ENCODE results near the gene OGG1.

The OGG1 gene

GRCh38 chr3:9729419-9729818, 20.3 kb upstream of the OGG1 start:
- DNase-seq: no peak

GRCh38 chr3:9730657-9731205, 19.0 kb upstream of the OGG1 start:
- no peak for DNase-seq

- peak; percentile 81 for DNase-seq
Observed at GRCh38 chr3:9731206-9732079, 18.3 kb upstream of the OGG1 start, which contains the start of gene BRPF1. Gene BRPF1 (plus strand): TSS chr3:9731735. CDS start chr3:9734141, 2,406 bp downstream.

- DNase-seq: no peak
Observed at GRCh38 chr3:9732080-9732739, 17.5 kb upstream of the OGG1 start.

- DNase-seq: no peak
Observed at GRCh38 chr3:9732740-9733115, 17.0 kb upstream of the OGG1 start.

GRCh38 chr3:9736831-9737230, 12.9 kb upstream of the OGG1 start:
- DNase-seq: no peak

- no peak for DNase-seq
Observed at GRCh38 chr3:9739181-9739580, 10.6 kb upstream of the OGG1 start.

- no peak for DNase-seq
Observed at GRCh38 chr3:9742560-9742959, 7.2 kb upstream of the OGG1 start.

GRCh38 chr3:9743548-9743947, 6.2 kb upstream of the OGG1 start:
- no peak for DNase-seq

GRCh38 chr3:9744162-9744561, 5.6 kb upstream of the OGG1 start:
- DNase-seq: no peak

- no peak for DNase-seq
Observed at GRCh38 chr3:9745521-9745920, 4.2 kb upstream of the OGG1 start.

GRCh38 chr3:9746330-9746729, 3.4 kb upstream of the OGG1 start:
- no peak for DNase-seq

GRCh38 chr3:9747267-9747666, 2.5 kb upstream of the OGG1 start:
- no peak for DNase-seq

GRCh38 chr3:9748031-9748430, 1.7 kb upstream of the OGG1 start:
- no peak for DNase-seq

- DNase-seq: no peak
Observed at GRCh38 chr3:9749296-9749644, 482 bp upstream of the OGG1 start.

GRCh38 chr3:9750556-9751411, 1.0 kb downstream of the OGG1 start:
- DNase-seq: no peak

GRCh38 chr3:9754678-9755077, 4.9 kb downstream of the OGG1 start:
- no peak for DNase-seq

- DNase-seq: no peak
Observed at GRCh38 chr3:9757427-9757826, 7.7 kb downstream of the OGG1 start.

- no peak for DNase-seq
Observed at GRCh38 chr3:9760779-9761505, 11.2 kb downstream of the OGG1 start.

GRCh38 chr3:9761919-9762318, 12.2 kb downstream of the OGG1 start:
- no peak for DNase-seq

GRCh38 chr3:9762871-9763270, 13.1 kb downstream of the OGG1 start:
- no peak for DNase-seq

- DNase-seq: no peak
Observed at GRCh38 chr3:9765865-9766264, 16.1 kb downstream of the OGG1 start.

GRCh38 chr3:9767418-9767817, 17.7 kb downstream of the OGG1 start:
- DNase-seq: no peak

All from NCI-H1694 (cell line).